IgD-negative memory B cell (primary cell): ENCODE data around the gene TSC1. TPM values are rescaled to one million over a fixed set of nuclear protein-coding genes. Genes with fewer than 3 reads are reported as not detected.
A peak's percentile ranks its signal among the peaks of the same experiment; 100 is the strongest.

Source experiments
- H3K27ac Mint-ChIP-seq, 3 donors: one replicate each; pipeline ENCODE4 v1.8.0; 2020 to 2022; ENCODE audit warnings: mild to moderate bottlenecking in 3 of 3, mixed read lengths in 3 of 3, moderate library complexity in 1 of 3
- H3K27me3 Mint-ChIP-seq: one replicate; pipeline ENCODE4 v1.8.0; 2021; ENCODE audit warnings: mixed read lengths
- H3K36me3 Mint-ChIP-seq: one replicate; pipeline ENCODE4 v1.8.0; 2020; ENCODE audit warnings: mild to moderate bottlenecking, mixed read lengths
- H3K4me1 Mint-ChIP-seq, 3 donors: one replicate each; pipeline ENCODE4 v1.8.0; 2020 to 2022; ENCODE audit warnings: mixed read lengths in 3 of 3, mild to moderate bottlenecking in 1 of 3
- H3K4me3 Mint-ChIP-seq, 4 donors: one replicate each; pipeline ENCODE4 v1.8.0; 2020 to 2022; ENCODE audit warnings: mild to moderate bottlenecking in 4 of 4, mixed read lengths in 4 of 4, moderate library complexity in 3 of 4
- H3K9me3 Mint-ChIP-seq, 3 donors: one replicate each; pipeline ENCODE4 v1.8.0; 2020 to 2021; ENCODE audit warnings: mixed read lengths in 3 of 3, mild to moderate bottlenecking in 1 of 3
- polyA plus RNA-seq: library from polyadenylated mRNA; unstranded; fragments of 300-500 nt; fragmentation: Illumina TruSeq; gene quantifications from one replicate; pipeline ENCODE4 v1.2.3, GENCODE V29; 2021

Gene TSC1
- polyA plus RNA-seq, 1 donor from 2014 or later = 8.9 TPM

DNA sequence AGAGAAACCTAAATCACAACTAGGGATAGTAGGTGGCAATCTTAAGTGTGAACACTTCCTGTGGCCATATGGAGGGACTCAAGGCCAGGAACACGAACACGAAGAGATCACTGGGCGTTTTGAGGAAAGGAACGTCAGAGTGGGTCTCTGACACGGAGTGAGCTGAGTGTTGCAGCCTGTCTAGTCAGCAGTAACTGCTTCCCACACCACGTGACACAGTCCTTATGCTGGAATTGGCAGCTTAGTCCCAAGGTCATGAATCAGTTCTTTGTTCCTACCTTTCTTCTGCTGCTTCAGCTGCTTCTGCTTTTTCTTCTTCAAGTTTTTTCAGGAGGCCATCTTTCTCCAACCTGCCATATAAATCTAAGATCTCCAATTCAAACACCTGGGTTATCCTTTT lies 47.5 kb downstream of the TSC1 start:
- Mint-ChIP-seq H3K4me1 (peaks cover 2 to 7% (median 5%) of the 10 kb centered on the region in 3 donors), H3K36me3 (peaks cover 6% of the 10 kb centered on the region), H3K27me3 (no peaks in the 10 kb centered on the region), H3K9me3 (no peaks in the 10 kb centered on the region), H3K4me3 (no peak overlapping the region), H3K27ac (no peak overlapping the region)

DNA sequence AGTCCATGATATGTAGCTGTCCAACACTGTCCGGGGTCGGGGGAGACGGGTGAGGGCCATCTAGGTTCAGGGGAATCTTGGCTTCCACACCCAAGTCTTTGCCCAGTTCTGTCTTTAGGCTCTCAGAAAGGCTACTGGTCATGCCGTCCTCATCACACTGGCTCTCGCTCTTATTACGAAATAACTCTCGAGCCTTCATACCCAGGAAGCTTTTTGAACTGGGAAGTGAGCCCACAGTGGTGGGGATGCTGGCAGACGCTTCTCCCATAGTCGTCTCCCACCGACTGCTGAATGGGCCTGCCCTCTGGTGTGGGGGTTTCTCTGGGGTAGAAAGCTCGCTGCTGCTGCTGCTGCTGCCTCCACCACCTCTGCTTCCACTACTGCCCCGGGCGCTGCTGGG lies 48.2 kb downstream of the TSC1 start:
- no peaks in the 10 kb centered on the region for H3K9me3 Mint-ChIP-seq
- H3K4me1 Mint-ChIP-seq = peaks cover 0 to 7% (median 2%) of the 10 kb centered on the region in 3 donors
- H3K4me3 Mint-ChIP-seq = no peak overlapping the region
- no peak overlapping the region for H3K27ac Mint-ChIP-seq
- no peaks in the 10 kb centered on the region for H3K27me3 Mint-ChIP-seq
- H3K36me3 Mint-ChIP-seq = peaks cover 4% of the 10 kb centered on the region

DNA sequence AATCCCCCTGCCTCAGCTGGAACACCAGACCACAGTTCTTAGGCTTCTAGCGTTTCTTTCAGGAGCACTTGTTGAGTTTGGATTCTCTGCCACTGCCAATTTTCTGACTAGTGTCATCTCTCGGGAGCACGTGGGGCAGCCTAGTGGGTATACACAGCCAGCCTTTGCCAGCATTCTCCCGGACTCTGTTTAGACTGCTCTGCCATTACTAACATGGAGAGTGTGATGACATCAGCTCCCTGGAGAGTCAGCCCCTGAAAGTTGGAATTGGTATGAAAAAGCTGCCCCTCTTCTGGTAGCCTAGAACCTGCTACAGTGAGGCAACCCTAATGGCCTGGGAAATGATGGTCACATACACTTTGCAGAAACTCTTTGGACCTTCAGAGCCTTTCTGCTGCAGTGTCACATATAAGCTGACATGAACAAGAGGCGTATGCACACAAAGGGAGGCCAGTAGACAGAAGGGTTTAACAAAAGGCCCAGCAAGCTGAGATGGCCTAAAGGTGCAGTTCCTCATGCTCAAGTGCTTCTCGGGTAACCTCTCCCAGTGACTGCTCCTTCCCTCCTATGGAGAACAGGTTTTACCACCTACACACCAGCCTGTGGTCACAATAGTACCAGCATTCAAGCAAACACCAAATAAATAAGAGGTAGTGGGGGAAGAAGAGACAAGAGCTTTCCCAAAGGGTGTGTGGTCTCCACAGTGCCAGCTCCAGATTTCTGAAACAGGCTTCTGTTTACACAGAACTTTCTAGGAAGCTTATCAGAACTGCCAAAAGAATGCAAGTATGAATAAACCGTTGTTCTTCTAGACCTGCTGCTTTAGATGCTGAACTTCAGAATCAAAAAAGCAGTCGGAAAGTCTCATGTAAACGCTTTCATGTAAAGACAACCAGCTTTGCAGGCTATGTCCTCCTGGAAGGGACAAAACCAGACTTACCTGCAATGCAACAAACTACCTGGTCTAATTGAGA lies 49.3 kb downstream of the TSC1 start:
- H3K36me3 Mint-ChIP-seq = peaks cover 3% of the 10 kb centered on the region
- H3K4me1 Mint-ChIP-seq = peaks cover 0 to 7% (median 2%) of the 10 kb centered on the region in 3 donors
- H3K27ac Mint-ChIP-seq = no peak overlapping the region
- no peaks in the 10 kb centered on the region for H3K27me3 Mint-ChIP-seq
- no peaks in the 10 kb centered on the region for H3K9me3 Mint-ChIP-seq
- H3K4me3 Mint-ChIP-seq = no peak overlapping the region

DNA sequence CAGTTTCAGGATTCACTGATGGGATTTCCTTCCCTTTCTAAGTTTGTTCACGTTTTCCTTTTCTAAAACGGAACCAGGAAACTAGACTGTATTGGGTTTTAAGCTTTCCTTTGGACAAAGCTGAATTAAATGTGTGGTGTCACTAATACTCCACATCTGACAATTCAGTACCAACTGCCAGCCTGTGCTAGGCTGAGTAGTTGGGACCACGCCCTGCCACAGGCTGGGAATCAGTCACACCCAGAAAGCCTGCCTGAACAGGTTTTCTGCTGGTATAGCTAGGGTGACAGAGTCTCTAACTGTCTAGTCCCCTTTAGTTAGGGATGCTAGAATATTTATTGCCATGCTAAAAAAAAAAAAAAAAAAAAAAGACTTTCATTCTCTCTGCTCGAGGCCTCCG lies 50.1 kb downstream of the TSC1 start:
- Mint-ChIP-seq H3K4me3 (no peak overlapping the region), H3K9me3 (no peaks in the 10 kb centered on the region), H3K27ac (peak overlapping the region in 1 of 3 donors; percentile 80)

DNA sequence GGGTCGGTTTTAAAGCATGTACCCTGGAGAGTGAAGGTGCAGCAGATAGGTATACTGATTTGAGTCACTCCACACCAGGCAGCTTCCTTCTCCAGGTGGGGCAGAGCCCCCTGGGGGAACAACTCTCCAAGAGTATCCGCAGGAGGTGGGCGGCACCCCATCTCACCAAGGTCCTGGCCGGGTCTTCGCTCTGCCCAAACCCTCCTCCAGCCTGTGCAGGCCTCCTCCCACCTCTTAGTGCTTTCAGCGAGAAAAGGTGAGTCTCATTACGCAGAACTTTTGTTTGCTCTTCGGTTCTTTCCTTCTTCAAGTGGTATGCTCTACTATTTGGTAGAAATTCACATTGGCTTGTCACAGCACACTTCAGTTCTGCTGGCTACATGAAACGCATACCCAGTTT lies 52.0 kb downstream of the TSC1 start:
- Mint-ChIP-seq H3K4me3 (no peak overlapping the region), H3K27me3 (no peaks in the 10 kb centered on the region), H3K9me3 (no peaks in the 10 kb centered on the region), H3K4me1 (peaks cover 15 to 22% (median 17%) of the 10 kb centered on the region in 3 donors), H3K27ac (peak overlapping the region in 2 of 3 donors; percentile 34 to 67), H3K36me3 (peaks cover 2% of the 10 kb centered on the region)

More for the DNA sequence above, 50.1 kb downstream of the TSC1 start:
- Mint-ChIP-seq H3K36me3 (no peaks in the 10 kb centered on the region), H3K27me3 (no peaks in the 10 kb centered on the region), H3K4me1 (peaks cover 4 to 10% (median 5%) of the 10 kb centered on the region in 3 donors)

DNA sequence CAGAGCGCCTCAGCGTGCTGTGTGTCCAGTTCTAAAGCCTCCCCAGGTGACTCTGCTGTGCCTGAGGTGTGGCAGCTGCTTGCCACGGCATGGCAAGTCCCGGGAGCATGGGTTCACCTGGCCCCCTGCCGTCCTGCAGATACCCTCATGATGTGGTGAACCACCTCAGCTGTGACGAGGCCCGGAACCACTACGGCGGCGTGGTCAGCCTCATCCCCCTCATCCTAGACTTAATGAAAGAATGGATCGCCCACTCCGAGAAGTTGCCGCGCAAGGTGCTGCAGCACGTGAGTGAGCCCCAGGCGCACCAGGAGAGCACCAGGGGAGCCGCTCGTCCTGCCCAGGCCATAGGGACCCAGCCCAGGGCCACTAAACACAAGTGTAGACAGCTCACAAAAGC lies 56.3 kb downstream of the TSC1 start:
- peaks cover 2% of the 10 kb centered on the region for H3K36me3 Mint-ChIP-seq
- H3K9me3 Mint-ChIP-seq = no peaks in the 10 kb centered on the region
- H3K27me3 Mint-ChIP-seq = no peaks in the 10 kb centered on the region
- H3K4me1 Mint-ChIP-seq = peaks cover 16 to 22% (median 20%) of the 10 kb centered on the region in 3 donors
- peak overlapping the region; percentile 75 to 92 (median 90) for H3K4me3 Mint-ChIP-seq
- peak overlapping the region; percentile 95 to 96 (median 96) for H3K27ac Mint-ChIP-seq

DNA sequence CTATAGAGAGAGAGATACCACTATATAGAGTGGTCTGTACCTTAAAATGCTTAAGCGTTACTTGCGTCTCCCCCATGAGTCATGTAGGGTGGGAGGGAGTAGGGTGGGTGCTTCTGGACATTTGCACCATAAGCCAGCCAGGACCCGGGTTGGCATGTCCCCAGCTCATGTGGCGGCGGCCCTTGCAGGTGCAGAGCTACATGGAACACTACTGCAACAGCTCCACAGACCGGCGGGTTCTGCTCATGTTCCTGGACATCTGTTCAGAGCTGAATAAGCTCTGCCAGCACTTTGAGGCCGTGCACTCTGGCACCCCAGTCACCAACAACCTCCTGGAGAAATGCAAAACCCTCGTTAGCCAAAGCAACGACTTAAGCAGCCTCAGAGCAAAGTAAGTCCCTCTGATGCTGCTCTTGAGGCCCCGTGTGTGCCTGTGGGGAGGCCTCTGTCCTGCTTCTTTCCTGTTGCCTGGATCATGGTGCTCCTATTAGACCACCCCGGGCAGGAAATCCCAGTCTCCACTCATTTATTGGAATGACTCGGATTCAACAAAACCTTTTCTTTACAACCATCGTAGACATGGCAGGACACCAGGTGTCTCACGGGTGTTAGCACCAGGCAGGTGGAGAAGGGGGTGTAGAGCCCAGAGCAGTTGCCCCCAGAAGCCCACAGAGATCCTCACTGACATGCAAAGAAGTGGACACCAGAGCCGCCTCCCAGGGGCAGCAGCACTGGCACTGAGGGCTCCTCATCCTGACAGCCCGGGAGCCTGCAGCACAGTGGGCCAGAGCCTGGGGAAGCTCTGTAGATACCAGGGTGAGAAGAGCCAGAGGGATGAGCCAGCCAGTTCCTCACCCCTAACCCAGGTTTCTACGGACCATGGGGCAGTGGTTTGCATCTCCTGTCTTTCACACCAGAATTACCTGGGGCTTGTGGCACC lies 57.0 kb downstream of the TSC1 start:
- no peaks in the 10 kb centered on the region for H3K9me3 Mint-ChIP-seq
- H3K36me3 Mint-ChIP-seq = peaks cover 2% of the 10 kb centered on the region
- H3K4me3 Mint-ChIP-seq = peak overlapping the region in 2 of 4 donors; percentile 39 to 92
- H3K4me1 Mint-ChIP-seq = peaks cover 16 to 20% (median 20%) of the 10 kb centered on the region in 3 donors
- H3K27ac Mint-ChIP-seq = peak overlapping the region in 2 of 3 donors; percentile 53 to 95
- no peaks in the 10 kb centered on the region for H3K27me3 Mint-ChIP-seq

DNA sequence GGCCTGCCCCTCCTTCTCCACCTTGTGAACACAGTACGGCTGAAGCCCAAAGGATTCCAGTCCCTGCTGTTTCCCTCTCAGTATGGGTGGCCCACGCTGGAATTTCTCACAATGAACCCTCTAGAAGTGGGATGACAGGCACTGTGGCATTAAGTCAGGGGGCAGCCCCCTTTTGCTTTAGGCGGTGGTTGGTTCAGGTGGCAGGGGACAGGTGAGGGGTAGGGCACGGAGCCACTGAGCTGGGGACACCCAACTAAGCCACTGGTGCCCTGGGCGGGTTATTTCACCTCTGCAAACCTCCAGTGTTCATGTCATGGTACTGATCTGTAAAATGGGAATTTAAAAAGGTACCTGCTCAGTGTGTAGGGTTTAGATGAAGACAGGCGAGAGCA lies 58.1 kb downstream of the TSC1 start:
- Mint-ChIP-seq H3K36me3 (peaks cover 2% of the 10 kb centered on the region), H3K9me3 (no peaks in the 10 kb centered on the region), H3K27me3 (no peaks in the 10 kb centered on the region), H3K27ac (peak overlapping the region in 1 of 3 donors; percentile 80), H3K4me3 (peak overlapping the region in 2 of 4 donors; percentile 4 to 23), H3K4me1 (peaks cover 16 to 20% (median 20%) of the 10 kb centered on the region in 3 donors)

DNA sequence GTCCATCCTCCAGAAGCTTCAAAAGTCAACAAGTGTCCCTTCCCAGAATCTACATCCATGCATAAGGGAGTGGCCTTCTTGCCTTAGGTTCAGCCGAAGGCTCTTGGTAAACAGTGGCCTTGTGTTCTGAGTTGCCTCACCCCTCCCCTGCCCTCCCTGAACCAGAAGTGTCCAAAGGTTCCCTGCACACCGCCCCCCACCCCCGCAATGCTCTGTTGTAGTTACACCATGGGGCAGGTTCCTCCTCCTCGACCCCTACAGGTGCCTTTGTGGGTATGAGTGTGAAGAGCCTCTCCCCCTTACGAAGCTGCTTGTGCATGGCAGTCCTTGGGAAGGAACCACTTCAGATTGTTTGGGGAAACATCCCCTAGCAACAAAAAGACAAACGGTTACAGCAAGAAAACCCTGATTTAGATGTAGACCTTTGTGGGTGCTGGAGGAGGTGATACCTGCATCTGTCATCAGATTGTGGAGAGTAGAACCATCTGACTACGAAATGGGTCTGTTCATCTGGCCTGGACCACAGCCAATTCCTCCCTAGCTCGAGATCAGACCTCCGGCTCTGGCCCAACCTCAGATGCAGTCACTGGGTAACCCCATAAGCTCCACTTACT lies 58.6 kb downstream of the TSC1 start:
- no peaks in the 10 kb centered on the region for H3K27me3 Mint-ChIP-seq
- H3K27ac Mint-ChIP-seq = peak overlapping the region in 1 of 3 donors; percentile 80
- H3K4me3 Mint-ChIP-seq = peak overlapping the region in 2 of 4 donors; percentile 4 to 84

DNA sequence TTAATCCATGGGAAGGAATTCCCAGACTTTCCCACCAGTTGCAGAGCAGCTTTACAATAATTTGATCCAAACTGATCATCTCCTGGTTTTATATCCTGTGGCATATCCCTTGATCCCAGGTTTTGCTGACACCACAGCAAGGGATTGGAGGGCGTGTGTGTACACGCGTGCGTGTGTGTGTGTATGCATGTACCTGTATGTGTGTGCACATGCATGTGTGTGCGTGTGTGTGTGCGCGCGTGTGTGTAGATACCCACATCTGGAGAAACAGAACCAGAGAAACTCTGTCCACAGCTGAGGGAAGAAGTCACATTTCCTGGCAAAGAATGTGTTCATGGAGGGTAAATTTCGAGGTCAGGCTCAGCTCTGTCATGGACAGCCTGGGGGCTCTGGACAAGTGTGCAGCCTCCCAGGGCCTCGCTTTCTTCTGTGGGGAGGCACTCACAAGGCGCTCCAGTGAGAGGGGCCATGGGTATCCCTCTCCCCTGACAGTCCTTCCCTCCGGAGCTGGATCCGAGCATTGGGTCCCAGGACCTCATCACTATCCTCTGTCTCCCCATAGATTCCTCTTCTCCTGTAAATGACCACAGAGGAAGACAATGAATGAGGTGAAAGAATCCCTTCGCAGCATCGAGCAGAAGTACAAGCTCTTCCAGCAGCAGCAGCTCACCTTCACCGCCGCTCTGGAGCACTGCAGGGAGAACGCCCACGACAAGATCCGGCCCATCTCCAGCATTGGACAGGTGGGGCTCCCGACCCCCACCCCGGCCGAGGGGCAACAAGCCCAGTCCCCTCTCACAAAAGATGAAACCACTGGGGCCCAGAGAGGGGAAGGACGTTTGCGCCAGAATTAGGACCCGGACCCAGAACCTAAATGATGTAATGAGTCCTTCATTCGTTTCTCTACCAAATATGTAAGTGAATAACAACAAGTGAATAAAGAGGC lies 60.8 kb downstream of the TSC1 start:
- H3K4me1 Mint-ChIP-seq = peaks cover 15 to 25% (median 21%) of the 10 kb centered on the region in 3 donors
- no peaks in the 10 kb centered on the region for H3K27me3 Mint-ChIP-seq
- H3K36me3 Mint-ChIP-seq = peaks cover under 1% of the 10 kb centered on the region
- H3K4me3 Mint-ChIP-seq = peak overlapping the region in 2 of 4 donors; percentile 23 to 55
- no peak overlapping the region for H3K27ac Mint-ChIP-seq
- H3K9me3 Mint-ChIP-seq = no peaks in the 10 kb centered on the region

More for the DNA sequence above, 58.6 kb downstream of the TSC1 start:
- peaks cover 2% of the 10 kb centered on the region for H3K36me3 Mint-ChIP-seq
- no peaks in the 10 kb centered on the region for H3K9me3 Mint-ChIP-seq
- peaks cover 16 to 20% (median 20%) of the 10 kb centered on the region in 3 donors for H3K4me1 Mint-ChIP-seq

DNA sequence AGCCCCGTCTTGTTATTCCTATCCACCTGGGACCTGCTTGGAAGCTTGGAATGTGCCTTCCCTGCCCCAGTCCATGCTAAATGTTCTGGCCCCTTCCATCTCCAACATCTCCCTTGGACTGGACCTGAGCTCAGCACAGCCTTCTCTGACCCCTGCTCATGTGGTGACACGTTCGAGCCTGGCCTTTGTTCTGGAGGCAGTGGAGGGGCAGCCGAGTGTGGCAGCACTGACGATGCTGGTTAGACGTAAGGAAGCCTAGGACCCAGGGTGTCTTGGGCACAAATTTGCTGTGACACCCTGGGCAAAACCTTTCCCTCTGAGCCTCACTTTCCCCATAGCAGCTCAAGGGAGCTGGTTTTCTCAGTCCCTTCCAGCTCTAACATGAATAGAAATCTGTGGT lies 61.8 kb downstream of the TSC1 start:
- H3K4me3 Mint-ChIP-seq = no peak overlapping the region
- H3K9me3 Mint-ChIP-seq = no peaks in the 10 kb centered on the region
- H3K36me3 Mint-ChIP-seq = no peaks in the 10 kb centered on the region
- H3K4me1 Mint-ChIP-seq = peaks cover 11 to 19% (median 14%) of the 10 kb centered on the region in 3 donors
- no peaks in the 10 kb centered on the region for H3K27me3 Mint-ChIP-seq
- peak overlapping the region in 2 of 3 donors; percentile 13 to 32 for H3K27ac Mint-ChIP-seq

DNA sequence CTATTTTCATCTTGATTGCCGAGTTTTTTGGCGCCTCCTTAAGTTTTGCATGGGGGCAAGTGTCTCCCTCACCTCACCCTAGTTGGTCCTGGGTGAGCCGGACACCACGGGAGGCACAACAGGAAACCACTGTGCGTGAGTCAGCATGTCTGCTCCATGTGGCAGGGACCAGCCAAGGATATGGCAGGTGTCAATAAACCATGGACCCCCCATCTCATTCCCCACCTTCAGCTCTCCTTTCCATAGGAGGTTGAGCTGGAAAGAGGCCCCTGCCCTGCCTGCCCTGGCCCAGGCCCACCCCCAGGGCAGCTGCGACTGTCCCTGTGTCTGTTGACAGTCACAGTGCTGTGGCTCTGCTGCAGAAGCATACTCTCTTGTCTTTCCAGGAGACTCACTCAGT lies 62.6 kb downstream of the TSC1 start:
- Mint-ChIP-seq H3K4me1 (peaks cover 9 to 19% (median 14%) of the 10 kb centered on the region in 3 donors), H3K36me3 (no peaks in the 10 kb centered on the region), H3K9me3 (no peaks in the 10 kb centered on the region), H3K27ac (peak overlapping the region in 2 of 3 donors; percentile 32 to 53), H3K4me3 (peak overlapping the region in 1 of 4 donors; percentile 43), H3K27me3 (no peaks in the 10 kb centered on the region)

DNA sequence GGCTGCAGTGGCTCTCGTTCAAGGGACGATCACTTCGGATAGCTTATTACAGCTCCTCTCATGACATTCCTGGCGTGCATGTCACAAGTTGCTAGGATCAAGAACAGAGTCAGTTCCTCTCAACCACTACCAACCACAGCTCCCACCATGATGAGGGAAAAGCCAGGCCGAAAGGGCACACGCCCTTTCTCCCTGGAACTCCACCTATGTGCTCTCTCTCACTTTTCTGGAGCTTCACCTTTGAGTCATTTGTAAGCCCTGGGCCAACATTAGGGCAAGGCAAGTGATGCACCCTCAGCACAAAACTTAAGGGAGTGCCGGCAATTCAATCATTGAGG lies 64.1 kb downstream of the TSC1 start:
- Mint-ChIP-seq H3K27me3 (peaks cover 2% of the 10 kb centered on the region), H3K4me3 (peak overlapping the region in 1 of 4 donors; percentile 97), H3K27ac (peak overlapping the region in 2 of 3 donors; percentile 88 to 98), H3K9me3 (no peaks in the 10 kb centered on the region), H3K36me3 (no peaks in the 10 kb centered on the region), H3K4me1 (peaks cover 7 to 14% (median 10%) of the 10 kb centered on the region in 3 donors)
